Thyroid gland (tissue), 4 donors: ENCODE results near the gene DYNC1H1. TPM values are rescaled to one million over a fixed set of nuclear protein-coding genes. Genes with fewer than 3 reads are reported as not detected.
A peak's percentile ranks its signal among the peaks of the same experiment; 100 is the strongest.

ENCODE experiments used
- DNase-seq, 2 donors: peaks; one replicate each; pipeline ENCODE4 v3.0.0-alpha.2; 2019
- H3K27ac ChIP-seq, 3 donors: fragments of 200-600 bp; sonication (generic); 1 replicate in 2 of 3; 2 replicates in 1 of 3; pipeline ENCODE4 v1.5.1; 2016 to 2019; ENCODE audit warnings: mild to moderate bottlenecking in 1 of 3, moderate library complexity in 1 of 3
- H3K27me3 ChIP-seq: fragments of 200-600 bp; sonication (generic); one replicate; pipeline ENCODE4 v1.5.1; 2019
- H3K36me3 ChIP-seq, 2 donors: fragments of 200-600 bp; sonication (generic); one replicate each; pipeline ENCODE4 v1.5.1; 2016 to 2019
- H3K4me1 ChIP-seq, 2 donors: fragments of 200-600 bp; sonication (generic); one replicate each; pipeline ENCODE4 v1.5.1; 2017 to 2019
- H3K4me3 ChIP-seq, 3 donors: fragments of 200-600 bp; sonication (generic); replicated peaks in 1 of 3; 1 replicate in 2 of 3; 2 replicates in 1 of 3; pipeline ENCODE4 v1.5.1; 2016; ENCODE audit warnings: mild to moderate bottlenecking in 1 of 3
- H3K9me3 ChIP-seq: fragments of 200-600 bp; sonication (generic); one replicate; pipeline ENCODE4 v1.5.1; 2017
- CTCF ChIP-seq, 6 experiments: fragments of 200-600 bp in 3 of 6; fragments of 450-650 bp in 3 of 6; sonication (generic) in 3 of 6; IDR thresholded peaks; one replicate each; pipeline ENCODE4 v1.5.1; 2016 to 2019; ENCODE audit warnings: antibody characterized with exemption in 6 of 6, mild to moderate bottlenecking in 2 of 6, inconsistent platforms in 1 of 6, moderate library complexity in 1 of 6
- POLR2A ChIP-seq, 2 donors: fragments of 450-650 bp; IDR thresholded peaks; one replicate each; pipeline ENCODE4 v1.6.1; 2017; ENCODE audit warnings: antibody characterized with exemption in 2 of 2, mild to moderate bottlenecking in 2 of 2, moderate library complexity in 1 of 2
- WGBS, 2 donors: methylation state at CpG; one replicate each; pipeline ENCODE4 v1.1.5; 2017; 5-methylcytosine and 5-hydroxymethylcytosine counted together
- intact Hi-C: fragments of 100-400 bp; cut with DNase I; formaldehyde crosslinking; loops from one replicate; pipeline ENCODE4 v1.15.1; 2023
- total RNA-seq, 4 donors: library from RNA; depleted of rRNA; stranded (reverse); fragments of >200 nt; gene quantifications; one replicate each; pipeline ENCODE4 v1.2.3, GENCODE V29; 2016

DYNC1H1 gene
- total RNA-seq, 4 donors from 2014 or later: 464 to 818 (median 553) TPM

GRCh38 chr14:101962503-101962874 lies 1.9 kb upstream of the DYNC1H1 start:
- intact Hi-C loops: loop anchor here (10.0 kb wide), 1 partner anchor 132 kb away; no protein-coding TSS in a partner anchor
- TF ChIP-seq POLR2A (IDR thresholded peaks at IDR 0.05): no peak
- 47 to 55% methylated on average over 5 of the region's 5 CpGs for WGBS, 2 donors
- Histone ChIP-seq H3K4me3 (no peak overlapping the region), H3K4me1 (peaks cover 22 to 27% of the 10 kb centered on the region in 2 donors), H3K27ac (peak overlapping the region in 1 of 3 donors; percentile 17), H3K36me3 (no peaks in the 10 kb centered on the region), H3K27me3 (no peaks in the 10 kb centered on the region), H3K9me3 (no peaks in the 10 kb centered on the region)
- peak; percentile 56 to 81 for DNase-seq

GRCh38 chr14:101963052-101963451 lies 1.3 kb upstream of the DYNC1H1 start:
- 85 to 88% methylated on average over 5 of the region's 5 CpGs for WGBS, 2 donors
- Histone ChIP-seq H3K27ac (no peak overlapping the region), H3K27me3 (no peaks in the 10 kb centered on the region), H3K36me3 (no peaks in the 10 kb centered on the region), H3K4me1 (peaks cover 22 to 33% of the 10 kb centered on the region in 2 donors), H3K9me3 (no peaks in the 10 kb centered on the region), H3K4me3 (no peak overlapping the region)
- DNase-seq: no peak
- intact Hi-C loops: loop anchor here (10.0 kb wide), 1 partner anchor 132 kb away; no protein-coding TSS in a partner anchor
- no peak for TF ChIP-seq CTCF (IDR thresholded peaks at IDR 0.05)
- no peak for TF ChIP-seq POLR2A (IDR thresholded peaks at IDR 0.05)

GRCh38 chr14:101963656-101964296 lies 597 bp upstream of the DYNC1H1 start:
- no peaks in the 10 kb centered on the region for H3K27me3 ChIP-seq
- peaks cover 22 to 39% of the 10 kb centered on the region in 2 donors for H3K4me1 ChIP-seq
- 56 to 59% methylated on average over 20 of the region's 20 CpGs for WGBS, 2 donors
- no peak overlapping the region for H3K4me3 ChIP-seq
- no peaks in the 10 kb centered on the region for H3K9me3 ChIP-seq
- intact Hi-C loops: loop anchor here (10.0 kb wide), 1 partner anchor 131 kb away; no protein-coding TSS in a partner anchor
- TF ChIP-seq CTCF (IDR thresholded peaks at IDR 0.05): no peak
- TF ChIP-seq POLR2A (IDR thresholded peaks at IDR 0.05): no peak
- H3K36me3 ChIP-seq: no peaks in the 10 kb centered on the region
- DNase-seq: no peak
- peak overlapping the region in 1 of 3 donors; percentile 41 for H3K27ac ChIP-seq

- peak; percentile 71 to 72 for DNase-seq
- peaks cover 22 to 39% of the 10 kb centered on the region in 2 donors for H3K4me1 ChIP-seq
- TF ChIP-seq CTCF (IDR thresholded peaks at IDR 0.05) (no peak), POLR2A (IDR thresholded peaks at IDR 0.05) (peak in 1 of 2 donors; percentile 6)
- H3K36me3 ChIP-seq: peaks cover 0 to 6% of the 10 kb centered on the region in 2 donors
- no peaks in the 10 kb centered on the region for H3K27me3 ChIP-seq
- WGBS, 2 donors: 0% methylated on average over 16 to 19 of the region's 28 CpGs
- H3K9me3 ChIP-seq: no peaks in the 10 kb centered on the region
- intact Hi-C loops: loop anchor here (10.0 kb wide), 1 partner anchor 130 kb away; no protein-coding TSS in a partner anchor
- peak overlapping the region; percentile 91 to 100 (median 98) for H3K4me3 ChIP-seq
- H3K27ac ChIP-seq: peak overlapping the region; percentile 92 to 97 (median 96)
Measured at GRCh38 chr14:101965181-101965544, 790 bp downstream of the DYNC1H1 start.

- WGBS, 2 donors: 41 to 44% methylated on average over 5 of the region's 5 CpGs
- peaks cover 0 to 6% of the 10 kb centered on the region in 2 donors for H3K36me3 ChIP-seq
- peaks cover 22 to 46% of the 10 kb centered on the region in 2 donors for H3K4me1 ChIP-seq
- H3K9me3 ChIP-seq: no peaks in the 10 kb centered on the region
- H3K4me3 ChIP-seq: peak overlapping the region; percentile 91 to 100 (median 98)
- no peaks in the 10 kb centered on the region for H3K27me3 ChIP-seq
- intact Hi-C loops: loop anchor here (10.0 kb wide), 1 partner anchor 129 kb away; no protein-coding TSS in a partner anchor
- peak overlapping the region; percentile 92 to 97 (median 96) for H3K27ac ChIP-seq
- no peak for DNase-seq
- no peak for TF ChIP-seq POLR2A (IDR thresholded peaks at IDR 0.05)
- no peak for TF ChIP-seq CTCF (IDR thresholded peaks at IDR 0.05)
Measured at GRCh38 chr14:101965770-101966722, 1.7 kb downstream of the DYNC1H1 start.
